Measurements from ENCODE around the gene SHCBP1. TPM values are rescaled to one million over a fixed set of nuclear protein-coding genes. Genes with fewer than 3 reads are reported as not detected.

Gene SHCBP1
- total RNA-seq, 1 donor from 2014 or later = 2.4 TPM

DNA sequence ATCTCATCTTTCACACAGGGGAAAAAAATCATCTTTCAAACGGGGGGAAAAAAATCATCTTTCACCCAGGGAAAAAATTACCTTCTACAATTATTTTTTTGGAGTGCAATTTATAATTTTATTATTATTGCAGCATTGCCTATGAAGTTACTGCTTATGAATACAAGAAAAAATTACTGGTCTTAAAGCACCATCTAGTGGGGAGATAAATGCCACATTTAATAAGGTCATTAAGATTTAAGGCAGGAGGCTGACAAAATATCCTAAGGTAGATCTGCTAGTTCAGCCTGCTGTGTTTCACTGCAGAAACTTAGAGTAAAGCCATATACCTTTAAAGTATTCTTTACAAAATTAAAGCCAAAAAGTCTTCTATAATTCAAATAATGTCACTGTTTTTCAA is 13.7 kb downstream of the SHCBP1 start:
- H3K27me3 Mint-ChIP-seq (ENCODE audit: unreplicated experiment) = no peaks in the 10 kb centered on the region
- H3K27ac Mint-ChIP-seq (ENCODE audit: unreplicated experiment) = no peak overlapping the region
- no peak overlapping the region for H3K4me3 Mint-ChIP-seq (ENCODE audit: unreplicated experiment)
- no peak for DNase-seq
- H3K4me1 Mint-ChIP-seq (ENCODE audit: low read depth, unreplicated experiment) = no peaks in the 10 kb centered on the region
- TF ChIP-seq, protein P1, sequence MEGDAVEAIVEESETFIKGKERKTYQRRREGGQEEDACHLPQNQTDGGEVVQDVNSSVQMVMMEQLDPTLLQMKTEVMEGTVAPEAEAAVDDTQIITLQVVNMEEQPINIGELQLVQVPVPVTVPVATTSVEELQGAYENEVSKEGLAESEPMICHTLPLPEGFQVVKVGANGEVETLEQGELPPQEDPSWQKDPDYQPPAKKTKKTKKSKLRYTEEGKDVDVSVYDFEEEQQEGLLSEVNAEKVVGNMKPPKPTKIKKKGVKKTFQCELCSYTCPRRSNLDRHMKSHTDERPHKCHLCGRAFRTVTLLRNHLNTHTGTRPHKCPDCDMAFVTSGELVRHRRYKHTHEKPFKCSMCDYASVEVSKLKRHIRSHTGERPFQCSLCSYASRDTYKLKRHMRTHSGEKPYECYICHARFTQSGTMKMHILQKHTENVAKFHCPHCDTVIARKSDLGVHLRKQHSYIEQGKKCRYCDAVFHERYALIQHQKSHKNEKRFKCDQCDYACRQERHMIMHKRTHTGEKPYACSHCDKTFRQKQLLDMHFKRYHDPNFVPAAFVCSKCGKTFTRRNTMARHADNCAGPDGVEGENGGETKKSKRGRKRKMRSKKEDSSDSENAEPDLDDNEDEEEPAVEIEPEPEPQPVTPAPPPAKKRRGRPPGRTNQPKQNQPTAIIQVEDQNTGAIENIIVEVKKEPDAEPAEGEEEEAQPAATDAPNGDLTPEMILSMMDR (IDR thresholded peaks at IDR 0.05; ENCODE audit: partially characterized antibody, unreplicated experiment) = peak; percentile 26
- no peaks in the 10 kb centered on the region for H3K36me3 Mint-ChIP-seq (ENCODE audit: unreplicated experiment)
- H3K9me3 Mint-ChIP-seq (ENCODE audit: unreplicated experiment) = no peaks in the 10 kb centered on the region

DNA sequence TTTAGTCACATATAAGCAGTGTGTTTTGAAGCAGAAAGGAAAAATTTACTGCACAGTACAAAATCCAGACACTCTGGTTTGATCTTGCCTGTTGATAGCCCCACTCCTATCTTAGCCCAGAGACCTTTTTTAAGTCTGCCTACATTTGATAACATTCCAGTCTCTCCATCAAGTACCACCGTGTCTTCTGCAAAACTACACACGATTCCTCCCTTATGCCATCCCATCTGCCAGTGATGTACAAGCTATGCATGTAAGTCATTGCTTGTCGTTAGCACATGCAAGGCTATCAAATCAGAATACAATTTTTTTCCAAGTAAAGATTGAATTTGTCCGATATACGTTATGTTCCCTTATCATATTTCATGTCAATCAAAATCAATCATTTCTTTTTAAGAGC is 14.9 kb downstream of the SHCBP1 start:
- Mint-ChIP-seq H3K4me3 (ENCODE audit: unreplicated experiment) (no peak overlapping the region), H3K4me1 (ENCODE audit: low read depth, unreplicated experiment) (no peaks in the 10 kb centered on the region), H3K9me3 (ENCODE audit: unreplicated experiment) (no peaks in the 10 kb centered on the region), H3K27me3 (ENCODE audit: unreplicated experiment) (no peaks in the 10 kb centered on the region), H3K27ac (ENCODE audit: unreplicated experiment) (no peak overlapping the region), H3K36me3 (ENCODE audit: unreplicated experiment) (no peaks in the 10 kb centered on the region)
- TF ChIP-seq, protein P1 (IDR thresholded peaks at IDR 0.05; ENCODE audit: partially characterized antibody, unreplicated experiment) = no peak
- DNase-seq = no peak

DNA sequence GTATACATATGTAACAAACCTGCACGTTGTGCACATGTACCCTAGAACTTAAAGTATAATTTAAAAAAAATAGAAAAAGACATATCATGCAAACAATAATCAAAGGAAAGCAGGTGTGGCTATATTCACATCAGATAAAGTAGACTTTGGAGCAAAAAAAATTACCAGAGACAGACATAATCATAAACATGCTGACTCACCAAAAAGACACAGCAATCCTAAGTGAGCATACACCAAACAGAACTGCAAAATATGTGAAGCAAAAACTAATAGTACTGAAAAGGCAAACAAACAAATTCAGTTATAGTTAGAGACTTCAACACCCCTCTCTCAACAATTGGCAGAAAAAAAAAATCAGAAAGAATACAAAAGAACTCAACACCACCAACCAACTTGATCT is 29.9 kb downstream of the SHCBP1 start:
- Mint-ChIP-seq H3K9me3 (ENCODE audit: unreplicated experiment) (no peaks in the 10 kb centered on the region), H3K4me1 (ENCODE audit: low read depth, unreplicated experiment) (no peaks in the 10 kb centered on the region), H3K27ac (ENCODE audit: unreplicated experiment) (no peak overlapping the region), H3K27me3 (ENCODE audit: unreplicated experiment) (peaks cover under 1% of the 10 kb centered on the region), H3K36me3 (ENCODE audit: unreplicated experiment) (peaks cover 9% of the 10 kb centered on the region), H3K4me3 (ENCODE audit: unreplicated experiment) (no peak overlapping the region)
- no peak for DNase-seq
- TF ChIP-seq, protein P1 (IDR thresholded peaks at IDR 0.05; ENCODE audit: partially characterized antibody, unreplicated experiment) = no peak

DNA sequence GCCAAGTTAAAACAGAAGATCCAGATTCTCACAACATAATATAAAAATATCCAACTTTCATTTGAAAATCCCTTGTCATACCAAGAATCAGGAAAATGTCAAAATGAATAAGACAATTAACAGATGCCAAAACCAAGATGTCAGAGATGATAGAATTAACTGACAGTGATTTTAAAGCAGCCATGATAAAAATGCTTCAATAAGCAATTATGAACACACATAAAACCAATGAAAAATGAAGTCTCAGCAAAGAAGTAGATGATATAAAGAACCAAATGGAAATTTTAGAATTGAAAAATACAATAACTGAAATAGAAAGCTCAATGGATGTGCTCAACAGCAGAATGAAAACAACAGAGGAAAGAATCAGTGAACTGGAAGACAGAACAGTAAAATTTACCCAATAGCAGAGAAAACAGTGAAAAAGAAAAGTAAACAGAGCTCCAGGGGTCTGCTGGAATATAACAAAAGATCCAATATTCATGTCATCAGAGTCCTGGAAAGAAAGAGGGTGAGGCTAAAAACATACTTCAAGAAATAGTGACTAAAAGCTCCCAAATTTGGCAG is 35.1 kb downstream of the SHCBP1 start:
- H3K4me1 Mint-ChIP-seq (ENCODE audit: low read depth, unreplicated experiment) = no peaks in the 10 kb centered on the region
- H3K27ac Mint-ChIP-seq (ENCODE audit: unreplicated experiment) = no peak overlapping the region
- H3K27me3 Mint-ChIP-seq (ENCODE audit: unreplicated experiment) = peaks cover 2% of the 10 kb centered on the region
- TF ChIP-seq, protein P1 (IDR thresholded peaks at IDR 0.05; ENCODE audit: partially characterized antibody, unreplicated experiment) = no peak
- no peaks in the 10 kb centered on the region for H3K9me3 Mint-ChIP-seq (ENCODE audit: unreplicated experiment)
- DNase-seq = no peak
- peaks cover 15% of the 10 kb centered on the region for H3K36me3 Mint-ChIP-seq (ENCODE audit: unreplicated experiment)
- H3K4me3 Mint-ChIP-seq (ENCODE audit: unreplicated experiment) = no peak overlapping the region

DNA sequence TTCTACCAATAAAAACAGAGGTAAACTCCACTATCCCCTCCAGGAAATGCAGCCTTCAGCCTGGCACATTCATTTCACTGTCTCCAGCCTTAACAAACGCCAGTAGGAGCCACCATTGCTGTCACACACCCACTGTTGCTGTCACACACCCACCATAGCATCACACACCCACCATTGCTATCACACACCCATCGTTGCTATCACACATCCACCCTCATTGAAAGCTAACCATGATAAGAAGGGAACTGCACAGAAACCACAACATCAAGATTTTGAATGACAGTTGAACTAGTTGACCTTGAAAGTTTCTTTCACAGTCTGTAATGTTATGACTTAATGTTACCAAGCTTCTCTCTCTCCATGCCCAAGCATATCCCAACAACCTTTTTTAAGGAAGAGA is 38.1 kb downstream of the SHCBP1 start:
- no peak for DNase-seq
- no peak overlapping the region for H3K27ac Mint-ChIP-seq (ENCODE audit: unreplicated experiment)
- H3K4me3 Mint-ChIP-seq (ENCODE audit: unreplicated experiment) = no peak overlapping the region
- no peaks in the 10 kb centered on the region for H3K9me3 Mint-ChIP-seq (ENCODE audit: unreplicated experiment)
- no peaks in the 10 kb centered on the region for H3K4me1 Mint-ChIP-seq (ENCODE audit: low read depth, unreplicated experiment)
- peaks cover 15% of the 10 kb centered on the region for H3K36me3 Mint-ChIP-seq (ENCODE audit: unreplicated experiment)
- peaks cover 2% of the 10 kb centered on the region for H3K27me3 Mint-ChIP-seq (ENCODE audit: unreplicated experiment)
- TF ChIP-seq, protein P1 (IDR thresholded peaks at IDR 0.05; ENCODE audit: partially characterized antibody, unreplicated experiment) = no peak
